ENCODE measurements around the gene IFT52. TPM values are rescaled to one million over a fixed set of nuclear protein-coding genes. Genes with fewer than 3 reads are reported as not detected.

IFT52 gene, protein sequence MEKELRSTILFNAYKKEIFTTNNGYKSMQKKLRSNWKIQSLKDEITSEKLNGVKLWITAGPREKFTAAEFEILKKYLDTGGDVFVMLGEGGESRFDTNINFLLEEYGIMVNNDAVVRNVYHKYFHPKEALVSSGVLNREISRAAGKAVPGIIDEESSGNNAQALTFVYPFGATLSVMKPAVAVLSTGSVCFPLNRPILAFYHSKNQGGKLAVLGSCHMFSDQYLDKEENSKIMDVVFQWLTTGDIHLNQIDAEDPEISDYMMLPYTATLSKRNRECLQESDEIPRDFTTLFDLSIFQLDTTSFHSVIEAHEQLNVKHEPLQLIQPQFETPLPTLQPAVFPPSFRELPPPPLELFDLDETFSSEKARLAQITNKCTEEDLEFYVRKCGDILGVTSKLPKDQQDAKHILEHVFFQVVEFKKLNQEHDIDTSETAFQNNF
- 10 to 100 TPM; 20.4 to 24.9 (median 22.4) TPM for total RNA-seq

- no peak for TF ChIP-seq CTCF (IDR thresholded peaks at IDR 0.05; ENCODE audit: low read depth)
Measured at GRCh38 chr20:43590392-43591303, at the start of gene IFT52. Gene IFT52 (plus strand): TSS chr20:43590937. CDS start chr20:43594699, 3,762 bp downstream.

GRCh38 chr20:43541214-43541613 lies 49.5 kb upstream of the IFT52 start:
- TF ChIP-seq CTCF (IDR thresholded peaks at IDR 0.05; ENCODE audit: low read depth): no peak

DNA sequence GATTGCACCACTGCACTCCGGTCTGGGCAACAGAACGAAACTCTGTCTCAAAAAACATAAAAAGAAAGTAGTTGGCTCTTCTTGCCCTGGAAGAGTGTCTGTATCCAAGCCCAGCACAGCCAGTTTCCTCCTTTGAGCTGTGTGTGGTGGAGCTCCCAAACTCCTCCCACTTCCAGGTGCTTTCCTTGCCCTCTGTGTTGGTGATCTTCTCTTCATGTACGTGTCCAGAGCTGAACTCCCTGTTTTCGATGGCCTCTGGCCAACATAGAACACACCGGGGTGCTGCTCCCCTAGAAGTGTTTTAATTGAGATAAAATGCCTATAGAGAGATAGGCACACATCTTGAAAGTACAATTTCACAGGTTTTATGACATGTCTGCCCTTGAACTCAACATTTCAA lies 48.6 kb upstream of the IFT52 start:
- no peak for TF ChIP-seq CTCF (IDR thresholded peaks at IDR 0.05; ENCODE audit: low read depth)

DNA sequence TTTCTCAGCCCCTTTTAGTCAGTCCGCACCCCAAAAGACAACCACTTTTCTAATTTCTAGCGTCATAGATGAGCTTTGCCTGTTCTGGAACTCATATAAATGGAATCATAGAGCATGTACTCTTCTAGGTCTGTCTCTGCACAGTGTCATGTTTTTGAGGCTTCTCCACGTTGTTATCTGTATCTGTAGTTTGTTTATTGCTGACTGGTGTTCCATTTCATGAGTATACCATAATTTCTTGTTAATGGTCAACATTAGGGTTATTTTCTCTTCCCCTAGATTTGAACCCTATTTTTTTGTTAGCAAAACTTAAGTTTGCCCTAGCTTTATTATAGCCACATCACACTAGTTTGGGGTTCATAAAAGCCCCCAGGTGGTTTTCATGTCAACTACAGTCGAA lies 48.1 kb upstream of the IFT52 start:
- no peak for TF ChIP-seq CTCF (IDR thresholded peaks at IDR 0.05; ENCODE audit: low read depth)

GRCh38 chr20:43543138-43543537 lies 47.6 kb upstream of the IFT52 start:
- no peak for TF ChIP-seq CTCF (IDR thresholded peaks at IDR 0.05; ENCODE audit: low read depth)

DNA sequence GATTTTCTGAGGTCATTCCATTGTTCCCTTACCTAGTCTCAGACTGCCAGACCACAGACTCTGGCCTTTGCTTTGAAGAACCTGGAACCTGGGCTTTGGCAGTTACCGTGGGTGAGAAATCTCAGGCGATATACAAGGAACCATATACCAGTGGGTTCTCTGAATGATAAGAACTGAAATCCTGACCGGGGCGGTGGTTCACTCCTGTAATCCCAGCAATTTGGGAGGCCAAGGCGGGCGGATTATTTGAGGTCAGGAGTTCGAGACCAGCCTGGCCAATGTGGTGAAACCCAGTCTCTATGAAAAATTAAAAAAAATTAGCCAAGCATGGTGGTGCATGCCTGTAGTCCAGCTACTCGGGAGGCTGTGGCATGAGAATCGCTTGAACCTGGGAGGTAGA lies 46.2 kb upstream of the IFT52 start:
- TF ChIP-seq CTCF (IDR thresholded peaks at IDR 0.05; ENCODE audit: low read depth): no peak
